OCI-LY3 (cell line): ENCODE results near the gene NOP16.
"Not testable (repeated sequence)": the region's sequence is repeated elsewhere in the genome, so short reads cannot be mapped to it uniquely, and the experiment has no call there.

Experiments used
- H2AFZ ChIP-seq: fragments of 200-600, 300-600 bp; shearing (Covaris generic); 2 replicates; pipeline ENCODE4 v1.6.0; 2014; ENCODE audit warnings: antibody characterized with exemption, low read depth, low read length
- H3K27ac ChIP-seq: fragments of 200-600, 300-600 bp; sonication (generic); 2 replicates; pipeline ENCODE4 v1.5.1; 2014; ENCODE audit warnings: mild to moderate bottlenecking, low read length, moderate library complexity, mixed read lengths
- H3K27me3 ChIP-seq: fragments of 200-600, 300-600 bp; sonication (generic); 2 replicates; pipeline ENCODE4 v1.6.1; 2014; ENCODE audit warnings: low read depth, low read length, mixed read lengths
- H3K36me3 ChIP-seq: fragments of 200-600, 300-600 bp; sonication (generic); replicated peaks from 2 replicates; pipeline ENCODE3; 2014; ENCODE audit warnings: low read depth, low read length, mixed read lengths
- H3K4me1 ChIP-seq: fragments of 300-600, 200-600 bp; sonication (generic); 2 replicates; pipeline ENCODE4 v1.6.1; 2014; ENCODE audit warnings: low read length, mixed read lengths
- H3K4me2 ChIP-seq: fragments of 200-600, 300-600 bp; sonication (generic); 2 replicates; pipeline ENCODE4 v1.6.1; 2014; ENCODE audit warnings: low read length, mixed read lengths
- H3K4me3 ChIP-seq: fragments of 300-600, 200-600 bp; sonication (generic); 2 replicates; pipeline ENCODE4 v1.5.1; 2014; ENCODE audit warnings: antibody characterized with exemption, mild to moderate bottlenecking, low read length, moderate library complexity
- H3K79me2 ChIP-seq: fragments of 300-600, 200-600 bp; shearing (Covaris generic); 2 replicates; pipeline ENCODE4 v1.6.1; 2014; ENCODE audit warnings: mild to moderate bottlenecking, low read length, mixed read lengths
- H3K9ac ChIP-seq: fragments of 300-600, 200-600 bp; shearing (Covaris generic); 2 replicates; pipeline ENCODE4 v1.6.0; 2014; ENCODE audit warnings: mild to moderate bottlenecking, low read length, moderate library complexity
- H3K9me3 ChIP-seq: fragments of 200-600, 300-600 bp; shearing (Covaris generic); 2 replicates; pipeline ENCODE4 v1.6.1; 2014; ENCODE audit warnings: low read length, mixed read lengths; ENCODE audit not compliant: insufficient read depth
- H4K20me1 ChIP-seq: fragments of 200-600, 300-600 bp; sonication (generic); 2 replicates; pipeline ENCODE4 v1.6.1; 2016; ENCODE audit warnings: low read length, mixed read lengths; ENCODE audit not compliant: insufficient read depth
- EZH2phosphoT487 ChIP-seq: fragments of 200-600 bp; shearing (Covaris generic); IDR thresholded peaks from 2 replicates; pipeline ENCODE4 v1.6.1; 2018; ENCODE audit warnings: antibody characterized with exemption, mixed run types, low read depth
- TF ChIP-seq, protein P1 (sequence below): fragments of 200-600, 300-600 bp; sonication (generic); IDR thresholded peaks from 2 replicates; pipeline ENCODE4 v1.5.1; 2014; ENCODE audit warnings: antibody characterized with exemption, low read length, low read depth

Gene NOP16

DNA sequence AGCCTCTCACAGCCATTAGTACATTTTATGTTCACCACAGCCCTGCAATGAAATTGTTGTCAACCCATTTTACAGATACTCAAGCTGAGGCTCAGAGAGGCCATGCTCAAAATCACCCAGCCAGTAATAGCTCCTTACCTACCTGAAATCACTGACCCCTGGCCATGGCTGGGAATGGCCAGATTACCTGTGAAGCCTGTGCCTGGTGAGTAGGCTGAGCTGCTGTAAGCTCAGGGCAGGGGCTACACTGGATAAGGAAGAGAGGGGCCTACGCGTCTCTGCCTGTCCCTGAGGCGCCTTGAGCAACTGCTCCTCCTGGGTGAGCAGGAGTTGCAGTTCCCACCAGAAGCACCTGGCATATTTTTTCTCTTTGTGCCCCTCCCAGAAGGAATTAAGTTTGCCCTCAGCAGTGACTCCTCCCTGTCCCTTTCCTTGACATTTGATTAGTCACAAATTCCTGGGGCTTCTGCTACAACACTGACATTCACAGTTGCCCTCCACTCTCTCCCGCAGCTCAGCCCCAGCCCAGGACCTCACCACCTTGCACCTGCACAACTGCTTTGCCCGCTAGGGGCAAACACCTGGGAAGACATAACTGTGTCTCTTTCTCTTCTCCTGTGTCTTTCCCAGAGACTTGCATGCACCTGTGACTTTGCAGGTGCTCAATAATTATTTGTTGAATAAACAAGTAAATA, 22.2 kb upstream of the NOP16 start:
- Histone ChIP-seq H3K27ac (no peak overlapping the region), H3K4me3 (no peak overlapping the region), H3K79me2 (peaks cover 2% of the 10 kb centered on the region)

DNA sequence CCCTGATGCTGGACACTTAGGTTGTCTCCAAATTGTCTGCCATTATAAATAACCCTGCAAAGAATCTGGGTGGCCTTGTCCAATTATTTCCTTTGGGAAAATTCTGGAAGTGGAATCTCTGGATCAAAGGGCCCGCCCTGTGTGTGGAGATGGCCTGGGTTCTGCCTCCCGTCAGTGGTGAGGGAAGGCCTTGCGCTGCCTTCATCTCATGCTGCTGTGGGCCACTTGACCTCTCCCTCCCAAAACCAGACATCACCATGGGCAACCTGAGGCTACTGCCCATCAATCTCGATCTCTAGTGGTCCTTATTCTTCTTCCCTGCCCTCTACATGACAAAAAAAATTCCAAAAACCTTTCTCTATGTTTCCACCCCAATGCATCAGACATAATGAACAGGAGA, 21.4 kb upstream of the NOP16 start:
- Histone ChIP-seq H3K9me3 (no peaks in the 10 kb centered on the region), H3K79me2 (no peaks in the 10 kb centered on the region), H3K27me3 (no peaks in the 10 kb centered on the region), H4K20me1 (no peaks in the 10 kb centered on the region), H3K4me2 (no peak overlapping the region), H3K4me1 (peaks cover 7% of the 10 kb centered on the region), H3K27ac (no peak overlapping the region), H3K36me3 (peaks cover 5% of the 10 kb centered on the region), H2AFZ (no peak overlapping the region), H3K4me3 (no peak overlapping the region), H3K9ac (no peak overlapping the region)
- no peak for TF ChIP-seq EZH2phosphoT487
- TF ChIP-seq, protein P1, sequence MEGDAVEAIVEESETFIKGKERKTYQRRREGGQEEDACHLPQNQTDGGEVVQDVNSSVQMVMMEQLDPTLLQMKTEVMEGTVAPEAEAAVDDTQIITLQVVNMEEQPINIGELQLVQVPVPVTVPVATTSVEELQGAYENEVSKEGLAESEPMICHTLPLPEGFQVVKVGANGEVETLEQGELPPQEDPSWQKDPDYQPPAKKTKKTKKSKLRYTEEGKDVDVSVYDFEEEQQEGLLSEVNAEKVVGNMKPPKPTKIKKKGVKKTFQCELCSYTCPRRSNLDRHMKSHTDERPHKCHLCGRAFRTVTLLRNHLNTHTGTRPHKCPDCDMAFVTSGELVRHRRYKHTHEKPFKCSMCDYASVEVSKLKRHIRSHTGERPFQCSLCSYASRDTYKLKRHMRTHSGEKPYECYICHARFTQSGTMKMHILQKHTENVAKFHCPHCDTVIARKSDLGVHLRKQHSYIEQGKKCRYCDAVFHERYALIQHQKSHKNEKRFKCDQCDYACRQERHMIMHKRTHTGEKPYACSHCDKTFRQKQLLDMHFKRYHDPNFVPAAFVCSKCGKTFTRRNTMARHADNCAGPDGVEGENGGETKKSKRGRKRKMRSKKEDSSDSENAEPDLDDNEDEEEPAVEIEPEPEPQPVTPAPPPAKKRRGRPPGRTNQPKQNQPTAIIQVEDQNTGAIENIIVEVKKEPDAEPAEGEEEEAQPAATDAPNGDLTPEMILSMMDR = no peak

More for the DNA sequence above, 22.2 kb upstream of the NOP16 start:
- Histone ChIP-seq H3K9ac (no peak overlapping the region), H3K36me3 (peaks cover 5% of the 10 kb centered on the region), H3K4me1 (peaks cover 14% of the 10 kb centered on the region), H3K4me2 (no peak overlapping the region), H2AFZ (no peak overlapping the region), H3K27me3 (no peaks in the 10 kb centered on the region), H3K9me3 (no peaks in the 10 kb centered on the region), H4K20me1 (no peaks in the 10 kb centered on the region)
- TF ChIP-seq, protein P1 = no peak
- TF ChIP-seq EZH2phosphoT487 = no peak

DNA sequence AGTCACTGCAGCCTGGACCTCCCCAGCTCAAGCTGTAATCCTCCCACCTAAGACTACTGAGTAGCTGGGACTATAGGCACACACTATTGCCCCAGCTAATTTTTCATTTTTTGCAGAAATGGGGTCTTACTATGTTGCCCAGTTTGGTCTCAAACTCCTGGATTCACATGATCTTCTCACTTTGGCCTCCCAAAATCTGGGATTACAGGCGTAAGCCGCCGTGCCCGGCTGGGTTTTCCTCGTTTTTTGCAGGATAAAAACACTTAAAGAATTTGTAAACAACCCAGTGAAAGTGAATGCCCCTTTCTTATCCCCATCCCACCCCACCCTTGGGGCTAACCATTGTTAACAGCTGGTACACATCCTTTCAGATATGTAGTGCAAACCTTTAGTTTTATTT, 20.2 kb upstream of the NOP16 start:
- no peak overlapping the region for H3K27ac ChIP-seq
- peaks cover 5% of the 10 kb centered on the region for H3K36me3 ChIP-seq
- H3K9ac ChIP-seq = no peak overlapping the region
- TF ChIP-seq, protein P1 = no peak
- no peak for TF ChIP-seq EZH2phosphoT487
- no peaks in the 10 kb centered on the region for H3K79me2 ChIP-seq
- H3K4me3 ChIP-seq = no peak overlapping the region
- H3K4me1 ChIP-seq = peaks cover 7% of the 10 kb centered on the region
- H4K20me1 ChIP-seq = no peaks in the 10 kb centered on the region
- H3K9me3 ChIP-seq = no peaks in the 10 kb centered on the region
- no peaks in the 10 kb centered on the region for H3K27me3 ChIP-seq
- no peak overlapping the region for H2AFZ ChIP-seq
- no peak overlapping the region for H3K4me2 ChIP-seq

DNA sequence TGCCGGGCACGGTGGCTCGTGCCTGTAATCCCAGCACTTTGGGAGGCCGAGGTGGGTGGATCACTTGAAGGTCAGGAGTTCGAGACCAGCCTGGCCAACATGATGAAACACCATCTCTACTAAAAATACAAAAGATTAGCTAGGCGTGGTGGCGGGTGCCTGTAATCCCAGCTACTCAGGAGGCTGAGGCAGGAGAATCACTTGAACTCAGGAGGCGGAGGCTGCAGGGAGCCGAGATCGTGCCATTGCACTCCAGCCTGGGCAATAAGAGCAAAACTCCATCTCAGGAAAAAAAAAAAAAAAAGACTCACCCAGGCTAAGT, 19.8 kb upstream of the NOP16 start:
- not testable (repeated sequence) for H3K36me3 ChIP-seq, H3K9me3 ChIP-seq, H3K4me2 ChIP-seq, H4K20me1 ChIP-seq, H3K27ac ChIP-seq, H3K4me1 ChIP-seq, H2AFZ ChIP-seq, H3K4me3 ChIP-seq, H3K79me2 ChIP-seq, H3K9ac ChIP-seq, H3K27me3 ChIP-seq
